SIG-M5 (cell line): ENCODE data around the gene MINDY4B.

Experiments used
- DNase-seq: peaks from one replicate; lab custom pipeline; 2025; lab: John Stamatoyannopoulos, UW

Gene MINDY4B

GRCh38 chr3:150844484-150844883 lies 60.8 kb downstream of the MINDY4B start:
- no peak for DNase-seq

- DNase-seq: no peak
These were observed 62.0 kb downstream of the MINDY4B start for GRCh38 chr3:150843241-150843640.

- no peak for DNase-seq
These were observed 64.3 kb downstream of the MINDY4B start for GRCh38 chr3:150840802-150841515.

GRCh38 chr3:150830745-150831144 lies 74.5 kb downstream of the MINDY4B start:
- DNase-seq: no peak

- DNase-seq: no peak
These were observed 75.1 kb downstream of the MINDY4B start for GRCh38 chr3:150830094-150830681.

- no peak for DNase-seq
These were observed 75.8 kb downstream of the MINDY4B start for GRCh38 chr3:150829408-150829807.

- no peak for DNase-seq
These were observed 76.2 kb downstream of the MINDY4B start for GRCh38 chr3:150828997-150829396.

GRCh38 chr3:150828261-150828660 lies 77.0 kb downstream of the MINDY4B start:
- DNase-seq: no peak

- no peak for DNase-seq
These were observed 78.6 kb downstream of the MINDY4B start for GRCh38 chr3:150826466-150827282.

GRCh38 chr3:150825916-150826377 lies 79.3 kb downstream of the MINDY4B start:
- DNase-seq: no peak

- DNase-seq: no peak
These were observed 79.9 kb downstream of the MINDY4B start for GRCh38 chr3:150825192-150825915.

GRCh38 chr3:150823277-150823676 lies 82.0 kb downstream of the MINDY4B start:
- DNase-seq: no peak

GRCh38 chr3:150822636-150823035 lies 82.6 kb downstream of the MINDY4B start:
- no peak for DNase-seq
